ENCODE measurements around the gene ZNF516.

GRCh38 chr18:76363436-76364120 lies 131.5 kb downstream of the ZNF516 start:
- no peak for TF ChIP-seq CTCF (IDR thresholded peaks at IDR 0.05; ENCODE audit: low read depth, low read length, poor library complexity, severe bottlenecking)
- TF ChIP-seq EZH2phosphoT487 (IDR thresholded peaks at IDR 0.05; ENCODE audit: borderline replicate concordance, low read length) = no peak

All from DOHH2 (cell line).